ENCODE data around the gene MALSU1. TPM values are rescaled to one million over a fixed set of nuclear protein-coding genes. Genes with fewer than 3 reads are reported as not detected.
A peak's percentile ranks its signal among the peaks of the same experiment; 100 is the strongest.

The MALSU1 gene
- total RNA-seq, 1 donor from 2014 or later = 41.4 TPM

- Histone ChIP-seq H3K27me3 (ENCODE audit: low read depth) (no peaks in the 10 kb centered on the region), H3K9me3 (no peaks in the 10 kb centered on the region), H3K36me3 (no peaks in the 10 kb centered on the region), H3K4me3 (no peak overlapping the region), H3K27ac (no peak overlapping the region), H3K4me1 (no peaks in the 10 kb centered on the region)
- TF ChIP-seq CTCF (IDR thresholded peaks at IDR 0.05) = no peak
- ATAC-seq (peak in 1 of 2 donors; percentile 51), DNase-seq (no peak)
- intact Hi-C loops (cut with DNase I) = no loop called here
Measured at GRCh38 chr7:23287612-23288011, 11.5 kb upstream of the MALSU1 start.

GRCh38 chr7:23290993-23291392, 8.1 kb upstream of the MALSU1 start:
- ATAC-seq (no peak), DNase-seq (no peak)
- Histone ChIP-seq H3K4me3 (no peak overlapping the region), H3K27ac (no peak overlapping the region), H3K27me3 (ENCODE audit: low read depth) (no peaks in the 10 kb centered on the region), H3K36me3 (no peaks in the 10 kb centered on the region), H3K9me3 (no peaks in the 10 kb centered on the region), H3K4me1 (no peaks in the 10 kb centered on the region)
- no peak for TF ChIP-seq CTCF (IDR thresholded peaks at IDR 0.05)
- intact Hi-C loops (cut with DNase I) = no loop called here

- no peak for TF ChIP-seq CTCF (IDR thresholded peaks at IDR 0.05)
- Histone ChIP-seq H3K4me3 (no peak overlapping the region), H3K4me1 (no peaks in the 10 kb centered on the region), H3K27ac (no peak overlapping the region), H3K9me3 (no peaks in the 10 kb centered on the region), H3K36me3 (no peaks in the 10 kb centered on the region), H3K27me3 (ENCODE audit: low read depth) (no peaks in the 10 kb centered on the region)
- ATAC-seq (peak in 1 of 2 donors; percentile 68), DNase-seq (no peak)
- intact Hi-C loops (cut with DNase I) = no loop called here
Measured at GRCh38 chr7:23291957-23292560, 7.1 kb upstream of the MALSU1 start.

- no peak for TF ChIP-seq CTCF (IDR thresholded peaks at IDR 0.05)
- Histone ChIP-seq H3K36me3 (no peaks in the 10 kb centered on the region), H3K27me3 (ENCODE audit: low read depth) (no peaks in the 10 kb centered on the region), H3K4me3 (no peak overlapping the region), H3K27ac (no peak overlapping the region), H3K4me1 (no peaks in the 10 kb centered on the region), H3K9me3 (no peaks in the 10 kb centered on the region)
- DNase-seq = no peak
- ATAC-seq = no peak
- intact Hi-C loops (cut with DNase I) = no loop called here
Measured at GRCh38 chr7:23292623-23293022, 6.5 kb upstream of the MALSU1 start.

- peaks cover 7% of the 10 kb centered on the region for H3K4me1 ChIP-seq
- intact Hi-C loops (cut with DNase I) = no loop called here
- no peaks in the 10 kb centered on the region for H3K9me3 ChIP-seq
- no peaks in the 10 kb centered on the region for H3K36me3 ChIP-seq
- H3K27ac ChIP-seq = no peak overlapping the region
- no peak for ATAC-seq
- no peaks in the 10 kb centered on the region for H3K27me3 ChIP-seq (ENCODE audit: low read depth)
- TF ChIP-seq CTCF (IDR thresholded peaks at IDR 0.05) = no peak
- no peak for DNase-seq
- H3K4me3 ChIP-seq = no peak overlapping the region
Measured at GRCh38 chr7:23293500-23294073, 5.6 kb upstream of the MALSU1 start.
